HepG2 (cell line): Measurements from ENCODE around the gene NEU4. TPM values are rescaled to one million over a fixed set of nuclear protein-coding genes. Genes with fewer than 3 reads are reported as not detected.

ENCODE experiments used
- ATAC-seq: fragments of 200-7000 bp; cut with Tn5 transposase; 3 replicates; pipeline ENCODE4 v1.9.1; 2020; ENCODE audit warnings: mild to moderate bottlenecking, moderate library complexity
- BruUV-seq: library from RNA; stranded (reverse); fragments of 400-500 nt; replicated peaks from 2 replicates; lab custom pipeline; 2021; lab: Mats Ljungman, UMichigan
- CTCF ChIA-PET: fragments of 300-600 bp; formaldehyde crosslinking; extraction: SDS; loops from one replicate; lab custom pipeline; 2021; ENCODE audit warnings: low total read pairs, inconsistent platforms, low intra/inter-chr PET ratio; lab: Yijun Ruan, JAX
- POLR2A ChIA-PET: fragments of 350-600 bp; sonication (Branson Sonifier 250); formaldehyde crosslinking; loops from one replicate; lab custom pipeline; 2020; ENCODE audit warnings: antibody characterized with exemption, inconsistent platforms; lab: Yijun Ruan, JAX
- DNase-seq: peaks from one replicate; pipeline ENCODE4 v3.0.0-alpha.2; 2015; ENCODE audit warnings: low spot score
- FAIRE-seq: peaks from 3 replicates; lab custom pipeline; 2011; peaks lifted over from hg19 to GRCh38; lab: Jason Lieb, UNC
- H2AFZ ChIP-seq: one replicate; pipeline ENCODE4 v1.6.1; 2011; ENCODE audit warnings: low read length, inconsistent platforms
- H3K27ac ChIP-seq: fragments of 300-600 bp; 3 replicates; pipeline ENCODE4 v1.8.0; 2011; ENCODE audit warnings: mixed run types, mild to moderate bottlenecking, mixed read lengths, low read length, inconsistent platforms; ENCODE audit not compliant: insufficient read depth; ENCODE audit errors: extremely low read length
- H3K27me3 ChIP-seq, 2 experiments: fragments of 200-600 bp in 1 of 2; 2 replicates in 1 of 2; 3 replicates in 1 of 2; pipeline versions ENCODE4 v1.6.0 to v1.8.0; 2011; ENCODE audit warnings: low read length in 2 of 2, mild to moderate bottlenecking in 2 of 2, moderate library complexity in 2 of 2, inconsistent platforms in 1 of 2; ENCODE audit not compliant: insufficient read depth in 2 of 2, control insufficient read depth in 1 of 2
- H3K36me3 ChIP-seq, 2 experiments: fragments of 200-600 bp in 1 of 2; replicated peaks in 1 of 2; 2 replicates in 1 of 2; 3 replicates in 1 of 2; pipeline versions ENCODE4 v1.5.1 to v1.8.0; 2011; ENCODE audit warnings: low read length in 2 of 2, inconsistent platforms in 1 of 2; ENCODE audit not compliant: insufficient read depth in 2 of 2, control insufficient read depth in 1 of 2
- H3K4me1 ChIP-seq: 2 replicates; pipeline ENCODE4 v1.5.1; 2012; ENCODE audit warnings: low read length, inconsistent platforms; ENCODE audit not compliant: insufficient read depth
- H3K4me2 ChIP-seq: 2 replicates; pipeline ENCODE4 v1.6.0; 2011; ENCODE audit warnings: low read depth, low read length, inconsistent platforms
- H3K4me3 ChIP-seq, 3 experiments: fragments of 200-600 bp in 1 of 3; sonication (generic), shearing (Covaris generic) in 1 of 3; replicated peaks in 1 of 3; 2 replicates each; pipeline ENCODE4 v1.5.1; 2011 to 2016; ENCODE audit warnings: low read length in 3 of 3, inconsistent platforms in 2 of 3, low read depth in 2 of 3, mild to moderate bottlenecking in 2 of 3, control low read depth in 1 of 3, mixed read lengths in 1 of 3; ENCODE audit not compliant: insufficient read depth in 1 of 3
- H3K79me2 ChIP-seq: one replicate; pipeline ENCODE4 v1.6.1; 2011; ENCODE audit warnings: low read length, inconsistent platforms; ENCODE audit not compliant: insufficient read depth
- H3K9ac ChIP-seq: 2 replicates; pipeline ENCODE4 v1.6.0; 2011; ENCODE audit warnings: mild to moderate bottlenecking, low read depth, low read length, inconsistent platforms; ENCODE audit not compliant: insufficient read depth
- H3K9me3 ChIP-seq: 2 replicates; pipeline ENCODE4 v1.5.1; 2012; ENCODE audit warnings: mild to moderate bottlenecking, low read length
- H4K20me1 ChIP-seq: 2 replicates; pipeline ENCODE4 v1.6.0; 2011; ENCODE audit warnings: inconsistent platforms, mild to moderate bottlenecking, low read length, moderate library complexity; ENCODE audit not compliant: insufficient read depth
- DNMT3B ChIP-seq: conservative IDR thresholded peaks from 2 replicates; pipeline ENCODE4 v1.6.1; 2016; ENCODE audit warnings: missing biosample characterization, control low read depth
- EP300 ChIP-seq, 3 experiments: sonication (generic) in 1 of 3; formaldehyde crosslinking in 1 of 3; IDR thresholded peaks; 2 replicates each; pipeline versions ENCODE4 v1.5.1 to v1.6.1; 2011 to 2020; ENCODE audit warnings: low read depth in 2 of 3, low read length in 2 of 3, borderline replicate concordance in 1 of 3, improper control_type of control experiment in 1 of 3, mild to moderate bottlenecking in 1 of 3, missing genetic modification reagents in 1 of 3, moderate library complexity in 1 of 3
- KIAA2018 ChIP-seq: sonication (generic); formaldehyde crosslinking; IDR thresholded peaks from 2 replicates; pipeline ENCODE4 v1.5.0; 2020; ENCODE audit warnings: mild to moderate bottlenecking, missing genetic modification reagents, borderline replicate concordance
- MLX ChIP-seq: IDR thresholded peaks from 2 replicates; pipeline ENCODE4 v1.6.1; 2016
- POLR2A ChIP-seq, 2 experiments: IDR thresholded peaks; 2 replicates each; pipeline ENCODE4 v1.6.1; 2011; ENCODE audit warnings: low read depth in 2 of 2, low read length in 2 of 2, mild to moderate bottlenecking in 1 of 2, moderate library complexity in 1 of 2; ENCODE audit not compliant: insufficient read depth in 1 of 2
- POLR2AphosphoS5 ChIP-seq: IDR thresholded peaks from 2 replicates; pipeline ENCODE4 v1.6.1; 2012; ENCODE audit warnings: low read depth, low read length
- RBM22 ChIP-seq: fragments of 200-400 bp; formaldehyde crosslinking; optimal IDR thresholded peaks from 2 replicates; pipeline ENCODE3; 2017; ENCODE audit warnings: mild to moderate bottlenecking, low read length, moderate library complexity
- ZBTB21 ChIP-seq: sonication (generic); formaldehyde crosslinking; IDR thresholded peaks from 2 replicates; pipeline ENCODE4 v1.4.0; 2020; ENCODE audit warnings: missing genetic modification reagents
- ZFAT ChIP-seq: sonication (generic); formaldehyde crosslinking; conservative IDR thresholded peaks from 2 replicates; pipeline ENCODE4 v1.8.1; 2023; ENCODE audit warnings: missing genetic modification reagents, inconsistent platforms
- ZIK1 ChIP-seq: sonication (generic); formaldehyde crosslinking; IDR thresholded peaks from 2 replicates; pipeline ENCODE4 v1.5.0; 2020; ENCODE audit warnings: mild to moderate bottlenecking, low read depth, missing genetic modification reagents, borderline replicate concordance
- ZNF20 ChIP-seq: sonication (generic); formaldehyde crosslinking; IDR thresholded peaks from 2 replicates; pipeline ENCODE4 v1.4.0; 2020; ENCODE audit warnings: mild to moderate bottlenecking, moderate library complexity, missing genetic modification reagents
- ZNF746 ChIP-seq: sonication (generic); formaldehyde crosslinking; IDR thresholded peaks from 2 replicates; pipeline ENCODE4 v1.8.0; 2022; ENCODE audit warnings: mild to moderate bottlenecking, missing genetic modification reagents
- WGBS: methylation state at CpG from one replicate; pipeline ENCODE4 v1.1.6; 2017; ENCODE audit warnings: low lambda C conversion rate; 5-methylcytosine and 5-hydroxymethylcytosine counted together
- in situ Hi-C: cut with HindIII; loops from 2 replicates; pipeline ENCODE4 v1.10.0; 2017; ENCODE audit warnings: low pct_unique_long_range_greater_than_20kb; ENCODE audit not compliant: extremely low pct_ligation_motif_present
- intact Hi-C: fragments of 100-400 bp; cut with micrococcal nuclease; formaldehyde crosslinking; loops from one replicate; pipeline ENCODE4 v1.10.0; 2022; ENCODE audit not compliant: unreplicated experiment
- polyA plus RNA-seq, 8 experiments: library from polyadenylated mRNA; depleted of rRNA in 3 of 8; stranded (reverse) in 7 of 8; unstranded in 1 of 8; fragments of >200 nt; fragmentation: Illumina TruSeq in 4 of 8; extraction: Trizol in 4 of 8; gene quantifications; 2 replicates each; pipeline versions ENCODE4 v1.2.1 to v1.2.3, GENCODE V29; 2011 to 2016; ENCODE audit warnings: low read depth in 4 of 8, missing spikeins in 1 of 8, mixed read lengths in 1 of 8; ENCODE audit not compliant: insufficient read depth in 1 of 8
- total RNA-seq, 5 experiments: library from RNA; depleted of rRNA; stranded (reverse); fragments of >200 nt; fragmentation: Illumina TruSeq; extraction: Trizol; gene quantifications; 2 replicates each; pipeline ENCODE4 v1.2.3, GENCODE V29; 2016; ENCODE audit warnings: low read depth in 1 of 5

The NEU4 gene
- total and polyA plus RNA-seq, 2 of the 13 experiments (the other 11 are each of a cell fraction or from before 2014, with no cell fraction given) = 53.5 to 107 TPM

GRCh38 chr2:241808051-241808720 is 807 bp upstream of the NEU4 start:
- Histone ChIP-seq H3K79me2 (peaks cover 52% of the 10 kb centered on the region), H3K4me1 (peaks cover 44% of the 10 kb centered on the region), H3K36me3 (no peaks in the 10 kb centered on the region; a peak in 2 of 5 replicates), H2AFZ (no peak overlapping the region), H3K4me2 (peak overlapping the region; percentile 88), H3K27ac (peak overlapping the region; percentile 84), H3K27me3 (no peaks in the 10 kb centered on the region; a peak in 1 of 5 replicates), H3K9ac (peak overlapping the region; percentile 90), H3K9me3 (no peaks in the 10 kb centered on the region), H3K4me3 (peak overlapping the region; percentile 73 to 85 (median 81); a peak in 5 of 6 replicates), H4K20me1 (peaks cover 9% of the 10 kb centered on the region; the same call in 1 of the 2 replicates)
- TSS peak; percentile 100 for BruUV-seq
- in situ Hi-C loops (loop anchor here (5.0 kb wide), 1 partner anchor 36 kb away; no protein-coding TSS in a partner anchor), intact Hi-C loops (loop anchor here (2.0 kb wide), 1 partner anchor 37 kb away; no protein-coding TSS in a partner anchor)
- ChIA-PET CTCF (no interaction called here), POLR2A (interaction anchor here (0.8 to 4.2 kb wide), 21 partner anchors 9 to 121 kb away, joined by 3 to 218 read pairs (median 4); partner anchors contain the start of genes D2HGDH, DTYMK, GAL3ST2 and ING5)
- FAIRE-seq = no peak
- DNase-seq = peak; percentile 67
- 1% methylated on average over 17 of the region's 17 CpGs for WGBS
- ATAC-seq = peak; percentile 5
- TF ChIP-seq DNMT3B (CRISPR knock-in tag) = no peak
- TF ChIP-seq POLR2A (IDR thresholded peaks at IDR 0.05; ENCODE audit: insufficient read depth in 1 of 2, low read depth in 2 of 2, low read length in 2 of 2) = peak in 1 of 2 experiments; percentile 17; a peak in 1 of 4 replicates
- 0 out of 2 replicates have a peak, but pooled peaks have one; percentile 49 for TF ChIP-seq KIAA2018
- TF ChIP-seq ZNF746 (CRISPR knock-in tag) = peak; percentile 82
- 0 out of 2 replicates have a peak, but pooled peaks have one; percentile 28 for TF ChIP-seq POLR2AphosphoS5
- 0 out of 2 replicates have a peak, but pooled peaks have one; percentile 3 for TF ChIP-seq ZBTB21
- 0 out of 2 replicates have a peak, but pooled peaks have one; percentile 73 for TF ChIP-seq ZFAT
- 0 out of 2 replicates have a peak, but pooled peaks have one; percentile 17 for TF ChIP-seq MLX (CRISPR knock-in tag)
- 0 out of 4 replicates have a peak, but pooled peaks of 1 of the 2 experiments have one; percentile 5 for TF ChIP-seq EP300 (IDR thresholded peaks at IDR 0.05; ENCODE audit: low read depth in 2 of 2, low read length in 2 of 2)
- no peak for TF ChIP-seq EP300 (CRISPR knock-in tag; IDR thresholded peaks at IDR 0.05; ENCODE audit: borderline replicate concordance)
- TF ChIP-seq RBM22 = peak; percentile 22
- TF ChIP-seq ZNF20 (CRISPR knock-in tag) = 0 out of 2 replicates have a peak, but pooled peaks have one; percentile 23
- peak; percentile 2; the same call in 1 of the 2 replicates for TF ChIP-seq ZIK1 (CRISPR knock-in tag)
